Activated CD4-positive, alpha-beta T cell treated with anti-CD3 and anti-CD28 coated beads, Interleukin-2, Interleukin-6, amounts not matched to agents 100 ng/mL and 50 ng/mL, durations not matched to agents 16 hours and 8 hours (primary cell): Measurements from ENCODE around the gene KCNK10.
"Not testable (repeated sequence)": the region's sequence is repeated elsewhere in the genome, so short reads cannot be mapped to it uniquely, and the experiment has no call there.

Source experiments
- DNase-seq: peaks from one replicate; pipeline ENCODE4 v3.0.0-alpha.2; 2020

KCNK10 gene

DNA sequence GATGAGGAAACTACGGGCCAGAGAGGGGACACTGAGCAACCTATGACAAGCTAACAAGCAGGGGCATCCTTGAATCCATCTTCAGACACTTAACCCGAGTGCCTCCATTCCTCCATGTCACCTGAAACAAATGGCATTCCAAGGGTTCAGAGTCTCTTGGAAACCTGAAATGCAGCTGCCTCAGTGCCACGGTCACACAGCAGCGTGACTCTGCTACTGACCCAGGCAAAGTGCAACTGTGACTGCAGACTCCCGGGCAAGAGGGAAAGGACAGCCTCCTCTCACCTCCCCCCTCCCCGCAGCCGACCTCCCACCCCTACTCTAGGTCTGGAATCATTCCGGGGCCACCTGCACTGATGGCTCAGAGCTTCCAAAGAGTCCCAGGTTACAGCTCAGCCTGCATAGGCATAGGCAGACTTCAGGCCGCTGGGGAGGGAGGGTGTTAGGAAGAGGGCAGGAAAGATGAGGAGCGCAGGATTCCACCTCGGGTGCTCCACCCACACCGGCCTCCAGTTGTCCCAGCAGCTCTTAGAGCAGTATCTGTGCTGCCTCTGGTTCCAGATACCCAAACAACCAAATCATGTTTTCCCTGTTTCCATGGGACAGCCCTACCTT, 53.2 kb downstream of the KCNK10 start:
- no peak for DNase-seq

DNA sequence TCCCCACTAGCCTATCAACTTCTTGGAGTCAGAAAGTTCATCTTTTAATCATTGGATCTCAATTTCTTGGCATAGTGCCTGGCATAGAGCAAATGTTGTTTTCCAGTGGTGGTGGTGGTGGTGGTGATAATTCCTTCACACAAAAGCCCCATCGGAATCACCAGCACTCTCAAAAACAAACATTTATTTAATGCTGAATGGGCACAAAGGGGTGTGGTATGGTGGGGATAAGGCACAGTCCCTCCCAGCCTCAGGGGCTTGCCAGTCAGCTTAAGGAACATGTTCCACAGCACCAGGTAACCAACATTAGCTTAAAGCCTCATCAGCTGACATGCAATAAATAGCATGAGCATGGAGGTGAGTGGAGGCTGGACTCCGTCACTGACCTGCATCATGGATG, 56.6 kb downstream of the KCNK10 start:
- no peak for DNase-seq

DNA sequence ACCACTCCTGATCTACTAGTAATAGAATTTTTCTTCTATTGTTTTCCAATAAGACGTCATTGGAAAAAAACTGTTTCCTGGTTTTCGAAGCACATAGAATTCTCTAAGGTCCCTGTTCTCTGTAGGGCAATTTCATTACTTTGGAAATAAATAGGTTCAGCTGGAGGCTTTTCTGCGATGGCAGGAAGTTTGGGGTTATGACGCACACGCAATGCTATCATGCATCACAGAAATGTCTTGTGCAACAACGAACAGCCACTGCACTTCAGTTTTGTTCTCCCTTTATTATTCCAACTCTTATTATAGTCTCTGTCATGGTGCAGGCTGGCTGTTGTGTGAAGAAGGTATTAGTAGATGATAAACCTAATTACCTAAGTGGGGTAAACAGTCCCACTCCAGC, 59.0 kb downstream of the KCNK10 start:
- no peak for DNase-seq

DNA sequence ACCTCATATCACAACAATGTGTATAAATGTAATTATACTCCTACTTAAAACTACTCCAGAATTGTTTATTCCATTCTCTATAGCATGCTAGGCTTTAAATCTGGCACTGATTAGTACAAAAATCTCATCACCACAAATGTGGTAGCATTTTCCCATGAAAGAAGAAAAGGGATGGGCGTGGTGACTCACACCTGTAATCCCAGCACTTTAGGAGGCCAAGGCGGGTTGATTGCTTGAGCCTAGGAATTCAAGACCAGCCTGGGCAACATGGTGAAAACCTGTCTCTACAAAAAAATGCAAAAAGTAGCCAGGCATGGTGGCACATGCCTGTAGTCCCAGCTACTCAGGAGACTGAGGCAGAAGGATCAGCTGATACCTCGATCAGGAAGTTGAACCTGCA, 61.8 kb downstream of the KCNK10 start:
- DNase-seq, result not testable (repeated sequence)

GRCh38 chr14:88258021-88258420, 65.0 kb downstream of the KCNK10 start:
- no peak for DNase-seq

GRCh38 chr14:88256997-88257950, 65.8 kb downstream of the KCNK10 start:
- DNase-seq, result no peak

DNA sequence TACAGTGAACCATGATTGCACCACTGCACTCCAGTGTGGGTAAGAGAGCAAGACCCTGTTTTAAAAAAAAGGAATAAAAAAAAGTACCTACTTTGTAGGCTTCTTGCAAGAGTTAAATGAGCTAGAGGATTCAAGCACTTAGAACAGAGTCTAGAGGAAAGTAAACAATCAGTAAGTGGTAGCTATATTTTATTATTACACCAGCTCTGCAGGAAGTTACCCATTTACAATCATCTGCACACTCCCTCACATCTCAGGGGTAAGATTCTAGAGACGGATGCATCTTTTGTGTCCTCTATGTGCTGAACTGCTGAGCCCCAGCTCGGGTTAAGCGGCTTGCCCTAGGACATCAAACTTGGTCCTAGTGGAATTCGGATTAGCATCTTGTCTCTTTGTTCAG, 67.3 kb downstream of the KCNK10 start:
- DNase-seq, result no peak

DNA sequence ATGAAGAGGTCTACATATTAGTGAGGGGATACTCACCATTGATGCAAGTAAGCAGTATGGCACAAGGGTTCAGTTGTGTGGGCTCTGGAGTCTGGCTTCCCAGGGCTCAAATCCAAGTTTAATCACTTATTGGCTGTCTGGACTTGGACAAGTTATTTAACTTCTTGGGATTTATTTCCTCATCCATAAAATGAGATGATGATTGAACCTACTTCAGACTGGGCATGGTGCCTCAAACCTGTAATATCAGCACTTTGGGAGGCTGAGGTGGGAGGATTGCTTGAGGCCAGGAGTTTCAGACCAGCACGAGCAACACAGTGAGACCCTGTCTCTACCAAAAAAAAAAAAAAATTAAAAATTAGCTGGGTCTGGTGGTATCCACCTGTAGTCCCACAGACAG, 67.9 kb downstream of the KCNK10 start:
- DNase-seq, result no peak

- DNase-seq, result no peak
Measured at GRCh38 chr14:88252498-88252897, 70.6 kb downstream of the KCNK10 start.

GRCh38 chr14:88251650-88252049, 71.4 kb downstream of the KCNK10 start:
- no peak for DNase-seq

- DNase-seq, result no peak
Measured at GRCh38 chr14:88249266-88249665, 73.8 kb downstream of the KCNK10 start.

DNA sequence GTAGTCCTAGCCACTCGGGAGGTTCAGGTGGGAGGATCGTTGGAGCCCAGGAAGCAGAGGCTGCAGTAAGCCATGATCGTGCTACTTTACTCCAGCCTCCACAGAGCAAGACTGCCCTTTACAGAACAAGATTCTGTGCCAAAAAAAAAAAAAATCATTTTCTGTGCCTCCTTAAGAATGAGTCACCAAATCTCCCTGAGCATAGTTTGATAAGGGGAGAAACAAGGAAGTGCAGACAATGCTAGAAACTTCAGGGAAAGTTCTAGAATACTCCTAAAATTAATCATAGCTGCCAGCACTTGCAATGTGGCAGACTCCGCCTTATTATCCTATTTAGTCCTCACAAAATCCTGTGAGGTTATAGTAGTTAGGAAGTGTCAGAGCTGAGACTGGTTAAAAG, 74.5 kb downstream of the KCNK10 start:
- DNase-seq, result no peak

DNA sequence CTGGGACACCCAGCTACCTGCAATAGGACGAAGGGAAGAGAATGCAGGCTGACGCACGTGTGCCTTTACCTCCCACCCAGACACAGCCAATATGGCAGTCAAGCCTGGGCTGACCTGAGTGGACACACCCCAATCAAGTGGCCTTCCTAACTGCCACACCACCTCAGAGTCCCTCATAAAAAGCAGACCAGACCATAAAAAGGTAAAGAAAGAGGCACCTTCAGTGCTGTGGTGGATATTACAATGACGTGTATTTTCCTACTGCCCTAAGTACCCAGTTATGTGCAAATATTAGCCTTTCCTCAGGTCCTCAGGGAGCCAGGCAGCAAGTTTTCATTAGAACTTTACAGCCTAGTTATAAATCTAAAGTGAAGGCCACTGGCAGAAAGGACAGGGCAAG, 75.8 kb downstream of the KCNK10 start:
- DNase-seq, result no peak

GRCh38 chr14:88245321-88245720, 77.7 kb downstream of the KCNK10 start:
- no peak for DNase-seq

DNA sequence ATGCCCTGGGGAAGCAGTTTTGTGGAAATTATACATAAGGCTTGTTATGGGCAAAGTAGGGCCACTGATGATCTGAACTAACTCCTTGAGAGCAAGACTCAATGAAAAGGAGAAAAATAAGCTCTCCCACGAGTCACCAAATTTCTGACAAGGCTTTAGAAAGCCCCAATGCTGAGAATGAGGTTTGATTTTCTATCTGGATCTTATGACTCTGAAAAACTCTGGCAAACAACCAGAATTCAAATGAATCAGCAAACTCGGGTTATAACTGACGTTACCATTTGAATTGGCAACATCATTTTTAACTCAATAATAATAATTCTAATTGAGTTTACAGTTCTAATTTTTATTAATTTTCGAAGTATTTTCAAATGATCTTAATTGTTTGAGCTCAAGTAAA, 79.1 kb downstream of the KCNK10 start:
- DNase-seq, result no peak

DNA sequence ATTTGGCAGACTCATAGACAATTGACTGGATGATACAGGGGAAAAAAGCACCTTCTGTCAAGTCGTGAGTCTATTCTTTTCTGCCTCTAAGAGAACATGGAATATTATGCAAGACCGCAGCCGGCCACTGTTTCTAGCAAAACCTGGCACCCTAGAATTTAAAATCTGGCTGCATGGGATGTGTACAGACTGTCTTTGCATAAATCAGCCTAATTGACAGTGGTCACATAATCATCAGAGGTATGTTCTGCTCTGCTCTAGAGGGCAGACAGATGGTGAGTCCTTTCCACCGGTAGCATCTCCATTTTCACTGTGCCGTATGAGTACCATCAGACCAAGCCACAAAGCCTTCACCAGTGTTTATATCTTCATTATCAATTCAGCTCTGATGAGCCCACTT, 80.6 kb downstream of the KCNK10 start:
- no peak for DNase-seq

DNA sequence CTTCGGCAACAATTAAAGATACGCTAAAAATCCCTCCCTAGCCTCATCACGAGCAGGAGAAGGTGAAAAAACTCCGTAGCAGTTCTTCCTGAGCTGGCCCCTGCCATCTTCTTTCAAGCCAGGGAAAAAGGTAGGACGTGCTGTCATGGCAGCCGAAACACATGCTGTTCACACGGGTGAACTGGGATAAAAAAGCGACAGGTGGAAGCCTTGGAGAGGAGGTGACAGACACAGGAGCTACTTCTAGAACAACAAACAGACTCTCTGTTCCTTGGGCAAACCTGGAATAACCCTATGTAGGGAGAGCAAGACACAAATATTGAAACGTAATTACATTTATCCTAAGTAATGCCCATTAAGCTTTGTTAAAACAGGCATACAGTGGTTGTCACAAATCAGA, 81.3 kb downstream of the KCNK10 start:
- no peak for DNase-seq

DNA sequence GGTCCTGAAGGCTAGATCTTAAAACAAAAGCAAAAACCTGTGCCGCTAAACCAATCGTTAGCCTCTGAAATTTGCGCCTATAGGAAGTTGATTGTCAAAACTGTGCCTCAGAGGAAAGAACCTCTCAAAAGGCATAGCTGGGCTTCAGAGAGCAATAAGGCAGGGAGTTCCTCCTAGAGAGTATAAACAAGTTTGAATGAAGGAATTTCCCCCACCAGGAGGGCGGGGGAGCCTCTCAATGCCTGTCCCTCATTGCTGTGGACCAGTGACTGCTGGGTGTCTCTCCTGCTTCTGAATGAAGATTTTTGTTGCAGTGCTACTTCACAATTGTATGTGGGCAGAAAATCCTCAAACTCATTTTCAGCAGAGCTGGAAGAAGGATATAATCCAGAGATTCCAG, 88.6 kb downstream of the KCNK10 start:
- no peak for DNase-seq

- DNase-seq, result peak; percentile 30
Measured at GRCh38 chr14:88233915-88234314, 89.2 kb downstream of the KCNK10 start.

GRCh38 chr14:88232771-88233170, 90.3 kb downstream of the KCNK10 start:
- no peak for DNase-seq

GRCh38 chr14:88231603-88232002, 91.5 kb downstream of the KCNK10 start:
- DNase-seq, result no peak

DNA sequence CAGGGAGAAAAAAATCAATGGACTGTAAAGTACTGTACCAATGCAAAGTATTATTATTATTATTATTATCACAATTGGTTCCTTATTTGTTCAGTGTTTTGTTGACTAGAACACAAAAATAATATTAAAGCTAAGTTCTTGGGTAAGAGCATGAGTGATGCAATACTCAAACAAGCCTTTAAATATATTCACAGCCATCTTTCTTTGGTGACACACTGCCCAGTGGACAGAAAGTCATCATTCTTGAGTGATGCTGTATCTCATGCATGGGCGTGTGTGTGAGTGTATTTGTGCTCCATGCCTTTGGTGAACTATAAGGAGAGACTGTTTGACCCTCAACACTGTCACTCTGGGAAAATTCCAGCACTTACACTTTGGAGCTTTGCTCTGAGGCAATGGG, 93.6 kb downstream of the KCNK10 start:
- no peak for DNase-seq

DNA sequence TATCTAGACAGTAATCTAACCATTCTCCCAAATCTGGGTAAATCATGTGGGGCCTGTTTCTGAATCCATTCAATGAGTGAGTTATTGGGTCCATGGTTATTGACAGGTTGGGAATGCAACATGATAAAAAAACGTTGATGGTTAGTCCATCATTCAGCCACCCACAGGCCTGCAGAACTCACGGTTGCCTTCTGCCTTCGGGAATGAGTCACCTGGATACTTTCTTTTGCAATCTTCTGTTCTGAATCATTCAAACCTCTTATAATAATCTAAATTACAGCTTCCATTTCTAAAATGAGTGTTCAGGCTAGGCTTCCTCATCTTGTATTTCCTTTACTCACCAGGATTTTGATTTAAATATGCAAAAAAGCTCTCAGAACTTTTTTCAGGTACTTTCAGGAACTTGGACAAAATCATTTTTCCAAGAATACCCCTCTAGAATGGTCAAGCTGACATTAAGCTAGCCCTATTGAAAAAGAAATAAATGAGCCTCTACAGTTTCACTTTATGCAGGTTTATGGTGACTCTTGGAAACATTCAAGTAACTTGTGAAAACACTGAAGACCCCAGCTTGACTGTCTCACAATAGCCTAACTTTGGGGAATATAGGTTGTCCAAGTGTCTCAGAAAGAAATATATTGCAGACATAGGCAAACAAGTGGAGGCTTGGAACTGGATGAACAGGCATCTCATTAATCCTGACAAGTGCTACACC, 94.4 kb downstream of the KCNK10 start:
- peak; percentile 55 for DNase-seq

GRCh38 chr14:88227693-88228092, 95.4 kb downstream of the KCNK10 start:
- DNase-seq, result peak; percentile 19
